Activated CD8-positive, alpha-beta memory T cell treated with anti-CD3 and anti-CD28 coated beads, Interleukin-2, amount 50 U/mL, for 1 hour (primary cell): ENCODE measurements around the gene LMF2.

Source experiments
- DNase-seq: peaks from one replicate; pipeline ENCODE4 v3.0.0-alpha.2; 2020; ENCODE audit errors: extremely low read depth

Gene LMF2

GRCh38 chr22:50464451-50464850 lies 43.1 kb downstream of the LMF2 start:
- no peak for DNase-seq

DNA sequence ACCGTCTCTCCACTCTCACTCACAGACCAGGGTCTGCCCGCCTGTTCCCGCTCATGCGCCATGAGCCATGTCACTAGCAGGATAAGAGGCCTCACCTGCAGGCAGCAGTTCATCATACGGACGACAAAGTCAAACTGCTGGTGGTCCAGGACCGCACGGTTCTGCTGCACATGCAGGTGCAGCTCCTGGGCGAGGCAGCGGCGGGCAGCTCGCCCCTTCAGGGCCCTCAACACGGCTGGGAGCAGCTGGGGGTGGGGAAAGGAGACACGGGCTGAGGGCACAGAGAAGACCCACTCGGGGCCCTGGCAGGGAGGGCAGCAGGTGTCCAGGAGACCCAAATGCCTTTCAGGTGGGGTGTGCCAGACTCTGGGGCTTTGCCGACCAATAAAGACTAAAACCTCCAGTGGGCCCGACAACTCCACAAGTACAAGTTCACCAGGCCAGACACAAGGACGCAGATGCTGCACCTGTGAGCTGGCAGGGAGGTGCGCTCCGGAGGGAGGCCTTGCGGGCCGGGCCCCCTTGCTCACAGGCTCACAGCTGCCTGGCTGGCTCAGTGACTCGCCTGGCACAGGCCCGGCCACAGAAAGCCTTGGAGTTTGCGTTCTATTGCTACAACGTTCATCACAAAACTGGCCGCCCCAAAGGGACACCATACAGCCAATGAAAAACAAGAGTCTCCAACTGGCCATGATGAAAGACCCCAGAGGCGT lies 44.2 kb downstream of the LMF2 start:
- no peak for DNase-seq

DNA sequence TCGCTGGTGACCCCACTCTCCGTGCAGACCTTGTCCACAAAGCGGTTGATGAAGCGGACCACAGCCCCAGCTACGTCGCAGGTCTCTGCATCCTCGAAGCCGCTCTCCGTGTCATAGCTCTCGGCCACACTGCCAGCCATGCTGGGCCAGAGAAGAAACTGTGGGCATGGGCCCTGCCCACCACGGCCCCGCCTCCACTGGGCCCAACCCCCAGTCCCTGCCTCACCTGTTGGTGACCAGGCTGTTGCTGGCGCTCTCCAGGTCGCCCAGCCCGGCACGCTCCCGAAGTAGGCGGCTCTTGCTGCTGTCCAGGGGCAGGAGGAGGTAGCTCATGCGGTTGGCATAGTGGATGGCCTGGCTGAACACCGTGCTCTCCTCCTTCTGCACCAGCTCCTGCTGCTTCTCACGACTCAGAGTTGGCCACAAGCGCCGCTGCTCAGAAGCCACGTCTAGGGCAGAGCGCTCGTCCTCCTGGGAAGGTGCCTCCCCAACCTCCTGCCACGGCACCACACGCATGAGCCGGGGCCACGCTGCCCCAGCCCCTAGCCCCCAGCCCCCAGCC lies 45.4 kb downstream of the LMF2 start:
- DNase-seq: no peak

DNA sequence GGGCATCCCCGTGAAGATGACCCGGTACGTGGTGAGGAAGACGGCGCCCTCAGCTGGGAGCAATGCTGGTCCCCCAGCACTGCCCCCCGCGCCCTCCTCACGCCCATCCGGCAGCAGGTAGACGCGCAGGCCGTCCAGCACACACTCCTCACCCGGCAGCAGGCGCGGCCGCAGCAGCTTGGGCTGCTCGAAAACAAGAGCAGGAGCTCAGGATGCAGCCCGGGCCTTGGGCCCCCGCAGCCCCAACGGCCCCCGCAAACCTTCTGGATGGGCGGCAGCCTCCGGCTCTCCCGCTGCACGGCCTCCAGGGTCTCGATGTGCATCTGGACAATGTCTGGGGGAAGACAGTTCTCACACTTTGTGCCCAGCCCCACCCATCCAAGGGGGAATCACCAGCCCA lies 46.0 kb downstream of the LMF2 start:
- DNase-seq: no peak

GRCh38 chr22:50460938-50461337 lies 46.6 kb downstream of the LMF2 start:
- DNase-seq: no peak

- DNase-seq: no peak
These were observed 47.9 kb downstream of the LMF2 start for GRCh38 chr22:50459496-50460140.

DNA sequence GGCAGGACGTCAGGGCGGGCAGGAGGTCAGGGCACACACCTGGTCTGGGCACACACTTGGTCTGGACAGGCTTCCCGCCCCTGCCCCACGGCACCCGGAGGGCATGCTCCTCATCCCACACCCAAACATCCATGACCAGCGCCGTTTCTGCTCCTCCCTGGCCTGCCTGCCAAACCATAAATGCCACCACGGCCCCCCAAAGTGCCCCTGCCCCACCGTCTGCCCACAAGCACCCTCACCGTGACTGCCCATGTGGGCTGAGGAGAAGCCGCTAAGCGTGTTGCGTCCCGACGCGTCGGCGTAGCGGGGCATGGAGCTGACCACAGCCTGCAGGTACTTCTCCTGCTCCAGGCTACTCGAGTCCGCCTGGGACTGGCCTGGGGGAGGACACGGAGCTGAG lies 48.5 kb downstream of the LMF2 start:
- DNase-seq: no peak

DNA sequence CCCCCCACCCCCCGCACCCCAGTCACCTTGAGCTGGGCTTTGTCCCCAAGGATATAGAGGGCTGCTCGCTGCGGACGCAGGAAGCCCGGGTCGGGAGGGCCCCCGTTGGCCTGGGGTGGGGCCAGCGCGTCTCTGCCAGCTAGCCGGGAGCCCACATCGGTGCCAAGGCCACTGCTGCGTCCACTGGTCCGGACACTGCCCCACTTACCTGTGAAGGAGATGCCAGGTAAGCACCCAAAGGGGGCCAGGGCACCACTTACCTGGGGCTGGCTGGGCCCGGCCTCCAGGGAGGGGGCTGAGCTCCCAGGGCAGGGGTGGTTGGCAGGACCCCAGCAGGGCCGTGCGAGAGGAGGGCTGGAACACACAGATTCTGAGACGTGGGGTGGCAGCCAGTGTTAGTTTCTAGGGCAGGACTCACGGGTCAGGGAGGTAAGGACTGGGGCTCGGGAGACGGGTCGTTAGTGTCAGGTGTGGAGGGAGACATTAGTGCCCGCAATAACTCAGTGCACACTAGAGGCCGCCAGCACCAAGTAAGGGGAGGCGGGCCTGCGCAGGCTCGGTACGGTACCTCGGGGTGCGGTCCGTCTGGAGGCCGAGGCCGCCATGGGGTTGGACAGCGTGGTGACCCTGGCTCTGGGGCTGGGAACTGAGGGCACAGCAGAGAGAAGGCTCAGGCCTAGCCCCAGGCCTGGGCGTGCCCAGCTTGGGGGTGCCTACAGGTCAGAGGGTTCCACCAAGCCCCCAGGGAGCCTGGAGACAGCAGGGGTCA lies 50.9 kb downstream of the LMF2 start:
- no peak for DNase-seq

GRCh38 chr22:50456026-50456425 lies 51.5 kb downstream of the LMF2 start:
- DNase-seq: no peak

- no peak for DNase-seq
These were observed 52.3 kb downstream of the LMF2 start for GRCh38 chr22:50455201-50455600.

GRCh38 chr22:50454556-50455075 lies 52.9 kb downstream of the LMF2 start:
- DNase-seq: no peak
